Measurements from ENCODE around the gene MPC1L.
A peak's percentile ranks its signal among the peaks of the same experiment; 100 is the strongest.

GRCh38 chrX:40573763-40574162 is 49.5 kb upstream of the MPC1L start:
- no peak for TF ChIP-seq EZH2 (IDR thresholded peaks at IDR 0.05; ENCODE audit: low read length, unreplicated experiment)
- TF ChIP-seq, protein P1, sequence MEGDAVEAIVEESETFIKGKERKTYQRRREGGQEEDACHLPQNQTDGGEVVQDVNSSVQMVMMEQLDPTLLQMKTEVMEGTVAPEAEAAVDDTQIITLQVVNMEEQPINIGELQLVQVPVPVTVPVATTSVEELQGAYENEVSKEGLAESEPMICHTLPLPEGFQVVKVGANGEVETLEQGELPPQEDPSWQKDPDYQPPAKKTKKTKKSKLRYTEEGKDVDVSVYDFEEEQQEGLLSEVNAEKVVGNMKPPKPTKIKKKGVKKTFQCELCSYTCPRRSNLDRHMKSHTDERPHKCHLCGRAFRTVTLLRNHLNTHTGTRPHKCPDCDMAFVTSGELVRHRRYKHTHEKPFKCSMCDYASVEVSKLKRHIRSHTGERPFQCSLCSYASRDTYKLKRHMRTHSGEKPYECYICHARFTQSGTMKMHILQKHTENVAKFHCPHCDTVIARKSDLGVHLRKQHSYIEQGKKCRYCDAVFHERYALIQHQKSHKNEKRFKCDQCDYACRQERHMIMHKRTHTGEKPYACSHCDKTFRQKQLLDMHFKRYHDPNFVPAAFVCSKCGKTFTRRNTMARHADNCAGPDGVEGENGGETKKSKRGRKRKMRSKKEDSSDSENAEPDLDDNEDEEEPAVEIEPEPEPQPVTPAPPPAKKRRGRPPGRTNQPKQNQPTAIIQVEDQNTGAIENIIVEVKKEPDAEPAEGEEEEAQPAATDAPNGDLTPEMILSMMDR (conservative IDR thresholded peaks at IDR 0.05; ENCODE audit: low read depth, low read length), result peak; percentile 81
